K562 (cell line): ENCODE measurements around the gene TM7SF3. TPM values are rescaled to one million over a fixed set of nuclear protein-coding genes. Genes with fewer than 3 reads are reported as not detected.

Source experiments
- ATAC-seq: fragments of 200-7000 bp; cut with Tn5 transposase; 3 replicates; pipeline ENCODE4 v1.9.1; 2020; ENCODE audit warnings: moderate library complexity
- BruUV-seq: library from RNA; stranded (reverse); fragments of 400-500 nt; replicated peaks from 2 replicates; lab custom pipeline; 2021; lab: Mats Ljungman, UMichigan
- CTCF ChIA-PET: fragments of 300-600 bp; formaldehyde crosslinking; extraction: SDS; loops from one replicate; lab custom pipeline; 2021; ENCODE audit warnings: low intra/inter-chr PET ratio; lab: Yijun Ruan, JAX
- POLR2A ChIA-PET: fragments of 300-600, 350-650 bp; sonication (Branson Sonifier 250); formaldehyde crosslinking; extraction: SDS; loops from one replicate; lab custom pipeline; 2021; ENCODE audit warnings: antibody characterized with exemption, inconsistent platforms; lab: Yijun Ruan, JAX
- DNase-seq, 4 experiments: peaks; one replicate each; pipeline versions ENCODE4 v3.0.0 to v3.0.0-alpha.2; 2011 to 2018; ENCODE audit warnings: low spot score in 3 of 4, mixed read lengths in 3 of 4; ENCODE audit errors: extremely low read depth in 1 of 4
- FAIRE-seq: peaks from 2 replicates; lab custom pipeline; 2011; peaks lifted over from hg19 to GRCh38; lab: Jason Lieb, UNC
- H2AFZ ChIP-seq: 2 replicates; pipeline ENCODE4 v1.6.0; 2011; ENCODE audit warnings: low read depth, low read length, control low read depth, inconsistent platforms
- H3K27ac ChIP-seq: fragments of 200-600 bp; 3 replicates; pipeline ENCODE4 v1.8.0; 2011; ENCODE audit warnings: low read depth, mild to moderate bottlenecking, control low read depth, inconsistent platforms, low read length, moderate library complexity, mixed read lengths; ENCODE audit errors: extremely low read depth
- H3K27me3 ChIP-seq, 2 experiments: fragments of 300-600 bp in 1 of 2; 2 replicates in 1 of 2; 3 replicates in 1 of 2; pipeline versions ENCODE4 v1.6.0 to v1.8.0; 2011; ENCODE audit warnings: inconsistent platforms in 2 of 2, low read length in 2 of 2, mild to moderate bottlenecking in 1 of 2, mixed read lengths in 1 of 2, moderate library complexity in 1 of 2; ENCODE audit not compliant: control insufficient read depth in 2 of 2, insufficient read depth in 2 of 2
- H3K36me3 ChIP-seq: fragments of 300-600 bp; 3 replicates; pipeline ENCODE4 v1.8.0; 2011; ENCODE audit warnings: mild to moderate bottlenecking, low read length, inconsistent platforms; ENCODE audit not compliant: control insufficient read depth, insufficient read depth
- H3K4me1 ChIP-seq, 2 experiments: fragments of 200-600 bp in 1 of 2; replicated peaks in 1 of 2; 2 replicates in 1 of 2; 3 replicates in 1 of 2; pipeline versions ENCODE4 v1.5.1 to v1.8.0; 2011; ENCODE audit warnings: inconsistent platforms in 2 of 2, low read length in 2 of 2, mild to moderate bottlenecking in 1 of 2, mixed read lengths in 1 of 2, moderate library complexity in 1 of 2; ENCODE audit not compliant: control insufficient read depth in 2 of 2, insufficient read depth in 2 of 2
- H3K4me2 ChIP-seq: 2 replicates; pipeline ENCODE4 v1.6.1; 2011; ENCODE audit warnings: low read length, control low read depth, inconsistent platforms, mixed read lengths; ENCODE audit not compliant: insufficient read depth
- H3K4me3 ChIP-seq: fragments of 200-600 bp; sonication (generic), shearing (Covaris generic); 2 replicates; pipeline ENCODE4 v1.5.1; 2016; ENCODE audit warnings: control low read depth, inconsistent platforms
- H3K79me2 ChIP-seq: fragments of 200-600 bp; 3 replicates; pipeline ENCODE4 v1.8.0; 2011; ENCODE audit warnings: low read length, inconsistent platforms; ENCODE audit not compliant: control insufficient read depth, insufficient read depth
- H3K9ac ChIP-seq, 2 experiments: 2 replicates each; pipeline versions ENCODE4 v1.6.0 to v1.6.1; 2011; ENCODE audit warnings: low read depth in 2 of 2, low read length in 2 of 2, control low read depth in 1 of 2, inconsistent platforms in 1 of 2, mild to moderate bottlenecking in 1 of 2, mixed read lengths in 1 of 2; ENCODE audit not compliant: insufficient read depth in 1 of 2
- H3K9me1 ChIP-seq: one replicate; pipeline ENCODE4 v1.6.0; 2011; ENCODE audit warnings: inconsistent platforms, mild to moderate bottlenecking, low read length, moderate library complexity; ENCODE audit not compliant: control insufficient read depth, insufficient read depth
- H3K9me3 ChIP-seq: replicated peaks from 2 replicates; pipeline ENCODE4 v1.5.1; 2011; ENCODE audit warnings: low read depth, low read length, inconsistent platforms; ENCODE audit not compliant: control insufficient read depth, insufficient read depth
- H4K20me1 ChIP-seq: replicated peaks from 2 replicates; pipeline ENCODE4 v1.6.1; 2011; ENCODE audit warnings: low read length, inconsistent platforms, mixed read lengths; ENCODE audit not compliant: control insufficient read depth, insufficient read depth
- JUN ChIP-seq, 2 experiments: sonication (generic) in 1 of 2; formaldehyde crosslinking in 1 of 2; IDR thresholded peaks; 2 replicates each; pipeline versions ENCODE4 v1.6.1 to v1.8.0; 2012 to 2022; ENCODE audit warnings: borderline replicate concordance in 2 of 2, mild to moderate bottlenecking in 2 of 2, improper control_type of control experiment in 1 of 2, low read depth in 1 of 2, low read length in 1 of 2, missing genetic modification reagents in 1 of 2
- MYBL2 ChIP-seq, 2 experiments: fragments of 450-650 bp in 1 of 2; sonication (generic) in 1 of 2; formaldehyde crosslinking in 1 of 2; IDR thresholded peaks; 2 replicates each; pipeline versions ENCODE4 v1.6.1 to v1.8.1; 2017 to 2022; ENCODE audit warnings: borderline replicate concordance in 1 of 2, inconsistent platforms in 1 of 2, low read depth in 1 of 2, mild to moderate bottlenecking in 1 of 2, missing genetic modification reagents in 1 of 2, moderate library complexity in 1 of 2
- NELFE ChIP-seq: IDR thresholded peaks from 2 replicates; pipeline ENCODE4 v1.6.1; 2011; ENCODE audit warnings: mild to moderate bottlenecking; ENCODE audit not compliant: insufficient read depth, insufficient read length
- RBM34 ChIP-seq: fragments of 200-400 bp; formaldehyde crosslinking; IDR thresholded peaks from 2 replicates; pipeline ENCODE4 v1.6.1; 2018; ENCODE audit warnings: low read length, borderline replicate concordance; ENCODE audit not compliant: insufficient read depth
- SPI1 ChIP-seq: IDR thresholded peaks from 2 replicates; pipeline ENCODE4 v1.6.1; 2011; ENCODE audit warnings: low read depth, low read length, control low read depth, borderline replicate concordance
- SRSF3 ChIP-seq: fragments of 200-400 bp; formaldehyde crosslinking; IDR thresholded peaks from 2 replicates; pipeline ENCODE4 v1.6.1; 2016; ENCODE audit warnings: mild to moderate bottlenecking, low read length, moderate library complexity; ENCODE audit not compliant: insufficient read depth
- ZNF165 ChIP-seq: fragments of 250-450 bp; sonication (Bioruptor Pico); IDR thresholded peaks from 2 replicates; pipeline ENCODE4 v1.4.0; 2020; ENCODE audit warnings: borderline replicate concordance
- WGBS: fragments of 100-300 bp; shearing (Covaris generic); methylation state at CpG from one replicate; pipeline ENCODE4 v1.1.6; 2016; ENCODE audit warnings: low coverage, mixed read lengths; ENCODE audit not compliant: insufficient coverage; ENCODE audit errors: missing lambda C conversion rate; 5-methylcytosine and 5-hydroxymethylcytosine counted together
- in situ Hi-C: fragments of 300-500 bp; cut with MboI; formaldehyde crosslinking; loops from 4 replicates; pipeline ENCODE4 v1.15.0; 2018; ENCODE audit warnings: inconsistent platforms, mixed read lengths
- intact Hi-C: fragments of 100-400 bp; cut with micrococcal nuclease; formaldehyde crosslinking; loops from 2 replicates; pipeline ENCODE4 v1.14.2; 2022
- polyA plus RNA-seq, 8 experiments: library from polyadenylated mRNA; depleted of rRNA in 4 of 8; stranded (reverse) in 5 of 8; unstranded in 3 of 8; fragments of >200 nt; fragmentation: Nextera tagmentation in 2 of 8; fragmentation: Illumina TruSeq in 1 of 8; extraction: Ambion mirVana in 2 of 8; extraction: Trizol in 1 of 8; gene quantifications; 2 replicates each; pipeline versions ENCODE4 v1.2.1 to v1.2.3, GENCODE V29; 2011 to 2014; ENCODE audit warnings: inconsistent platforms in 1 of 8, missing spikeins in 1 of 8
- total RNA-seq, 7 experiments: library from RNA; depleted of rRNA in 6 of 7; stranded (reverse); fragments of >200 nt in 6 of 7; fragmentation: Illumina TruSeq in 2 of 7; extraction: Trizol in 2 of 7; gene quantifications; 2 replicates each; pipeline versions ENCODE4 v1.2.1 to v1.2.3, GENCODE V29; 2011 to 2021; ENCODE audit warnings: low replicate concordance in 1 of 7

Gene TM7SF3
- total and polyA plus RNA-seq, 9 of the 15 experiments (the other 6 are each of a cell fraction or from before 2014, with no cell fraction given), result 9.3 to 90.4 (median 24.8) TPM

DNA sequence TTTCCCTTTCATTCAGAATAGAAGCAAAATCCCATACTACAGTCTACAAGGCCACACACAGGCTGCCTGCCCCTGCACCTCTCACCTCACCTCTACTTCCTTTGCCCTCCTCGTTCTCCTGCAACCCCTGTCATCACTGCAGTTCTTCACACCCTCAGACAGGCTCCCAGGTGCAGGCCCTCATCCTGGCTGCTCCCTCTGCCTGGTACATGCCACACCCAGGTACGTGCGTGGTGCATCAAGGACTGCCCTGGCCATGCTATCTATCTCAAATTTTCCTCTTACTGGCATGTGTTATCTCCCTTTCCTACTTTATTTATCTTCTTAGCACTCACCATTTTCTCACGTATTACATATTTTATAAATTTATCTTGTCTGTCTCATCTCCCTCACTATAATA is 24.3 kb downstream of the TM7SF3 start (continued):
- TF ChIP-seq ZNF165 (no peak), NELFE (no peak), SRSF3 (no peak)

DNA sequence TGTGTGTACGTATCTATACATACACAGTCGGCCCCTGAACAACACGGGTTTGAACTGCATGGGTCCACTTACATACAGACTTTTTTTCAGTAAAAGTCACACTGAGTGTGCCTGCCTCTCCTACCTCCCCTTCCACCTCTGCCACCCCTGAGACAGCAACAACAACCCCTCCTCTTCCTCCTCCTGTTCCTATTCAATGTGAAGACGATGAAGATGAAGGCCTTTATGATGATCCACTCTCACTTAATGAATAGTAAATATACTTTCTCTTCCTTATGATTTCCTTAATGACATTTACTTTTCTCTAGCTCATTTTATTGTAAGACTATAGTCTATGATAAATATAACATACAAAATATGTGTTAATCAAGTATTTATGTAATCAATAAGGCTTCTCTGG is 25.5 kb downstream of the TM7SF3 start:
- intact Hi-C loops, result no loop called here
- H3K27me3 ChIP-seq, result no peaks in the 10 kb centered on the region
- no peak overlapping the region for H3K27ac ChIP-seq
- in situ Hi-C loops, result no loop called here
- no peak overlapping the region for H3K4me3 ChIP-seq
- no peaks in the 10 kb centered on the region for H4K20me1 ChIP-seq
- H3K4me1 ChIP-seq, result no peaks in the 10 kb centered on the region
- no peaks in the 10 kb centered on the region for H3K79me2 ChIP-seq
- ChIA-PET POLR2A (no interaction called here), CTCF (no interaction called here)
- no peak overlapping the region for H2AFZ ChIP-seq
- no TSS peak for BruUV-seq
- no peak overlapping the region for H3K9ac ChIP-seq
- no peak overlapping the region for H3K4me2 ChIP-seq
- H3K36me3 ChIP-seq, result peaks cover 18% of the 10 kb centered on the region; the same call in 2 of the 3 replicates
- ATAC-seq, result no peak
- no peak for FAIRE-seq
- 85% methylated on average over 2 of the region's 4 CpGs for WGBS
- no peak for DNase-seq
- no peaks in the 10 kb centered on the region for H3K9me3 ChIP-seq
- no peaks in the 10 kb centered on the region for H3K9me1 ChIP-seq
- TF ChIP-seq RBM34 (no peak), MYBL2 (IDR thresholded peaks at IDR 0.05; ENCODE audit: low read depth) (no peak), MYBL2 (CRISPR knock-in tag; IDR thresholded peaks at IDR 0.05; ENCODE audit: borderline replicate concordance) (no peak), SPI1 (no peak), JUN (IDR thresholded peaks at IDR 0.05; ENCODE audit: borderline replicate concordance, low read depth, low read length) (no peak), JUN (CRISPR knock-in tag; IDR thresholded peaks at IDR 0.05; ENCODE audit: borderline replicate concordance) (no peak)
